Keratinocyte (primary cell): ENCODE measurements around the gene SPON1. TPM values are rescaled to one million over a fixed set of nuclear protein-coding genes. Genes with fewer than 3 reads are reported as not detected.

ENCODE experiments used
- DNase-seq: peaks from one replicate; pipeline ENCODE4 v3.0.0-alpha.2; 2011; ENCODE audit warnings: low read depth, missing footprints, low spot score
- FAIRE-seq: peaks from 2 replicates; lab custom pipeline; 2011; peaks lifted over from hg19 to GRCh38; lab: Jason Lieb, UNC
- H2AFZ ChIP-seq: 2 replicates; pipeline ENCODE4 v1.6.0; 2012; ENCODE audit warnings: low read length, control low read depth, inconsistent platforms; ENCODE audit not compliant: control insufficient read depth
- H3K27ac ChIP-seq: 2 replicates; pipeline ENCODE4 v1.5.1; 2011; ENCODE audit warnings: low read length; ENCODE audit not compliant: control insufficient read depth, insufficient read depth
- H3K27me3 ChIP-seq: 3 replicates; pipeline ENCODE4 v1.6.0; 2011; ENCODE audit warnings: low read length; ENCODE audit not compliant: control insufficient read depth, insufficient read depth; ENCODE audit errors: extremely low read depth
- H3K36me3 ChIP-seq, 2 experiments: 2 replicates in 1 of 2; 3 replicates in 1 of 2; pipeline ENCODE4 v1.5.1; 2011; ENCODE audit warnings: low read length in 2 of 2, mild to moderate bottlenecking in 1 of 2; ENCODE audit not compliant: control insufficient read depth in 2 of 2, insufficient read depth in 2 of 2; ENCODE audit errors: extremely low read depth in 1 of 2
- H3K4me1 ChIP-seq: 3 replicates; pipeline ENCODE4 v1.5.1; 2011; ENCODE audit warnings: low read length; ENCODE audit not compliant: control insufficient read depth, insufficient read depth; ENCODE audit errors: extremely low read depth
- H3K4me2 ChIP-seq: 3 replicates; pipeline ENCODE4 v1.6.0; 2011; ENCODE audit warnings: low read depth, low read length; ENCODE audit not compliant: control insufficient read depth, insufficient read depth; ENCODE audit errors: extremely low read depth
- H3K4me3 ChIP-seq, 3 experiments: fragments of 200-600 bp in 1 of 3; sonication (generic) in 1 of 3; 2 replicates in 2 of 3; 3 replicates in 1 of 3; pipeline ENCODE4 v1.5.1; 2011 to 2016; ENCODE audit warnings: low read length in 3 of 3, mild to moderate bottlenecking in 3 of 3, control low read depth in 2 of 3, inconsistent platforms in 1 of 3, low read depth in 1 of 3, mixed read lengths in 1 of 3, mixed run types in 1 of 3, moderate library complexity in 1 of 3; ENCODE audit not compliant: control insufficient read depth in 2 of 3, insufficient read depth in 2 of 3; ENCODE audit errors: extremely low read depth in 1 of 3
- H3K79me2 ChIP-seq: 2 replicates; pipeline ENCODE4 v1.6.0; 2012; ENCODE audit warnings: low read length; ENCODE audit not compliant: control insufficient read depth, insufficient read depth
- H3K9ac ChIP-seq: 3 replicates; pipeline ENCODE4 v1.6.0; 2011; ENCODE audit warnings: low read length; ENCODE audit not compliant: control insufficient read depth, insufficient read depth; ENCODE audit errors: extremely low read depth
- H3K9me1 ChIP-seq: 3 replicates; pipeline ENCODE4 v1.6.0; 2011; ENCODE audit warnings: low read length; ENCODE audit not compliant: control insufficient read depth, insufficient read depth; ENCODE audit errors: extremely low read depth
- H3K9me3 ChIP-seq: 2 replicates; pipeline ENCODE4 v1.5.1; 2012; ENCODE audit warnings: low read depth, low read length; ENCODE audit not compliant: control insufficient read depth
- H4K20me1 ChIP-seq: 3 replicates; pipeline ENCODE4 v1.6.0; 2011; ENCODE audit warnings: low read length; ENCODE audit not compliant: control insufficient read depth, insufficient read depth; ENCODE audit errors: extremely low read depth
- EZH2 ChIP-seq: IDR thresholded peaks from one replicate; pipeline ENCODE4 v1.6.1; 2012; ENCODE audit warnings: inconsistent platforms, mild to moderate bottlenecking, low read length, moderate library complexity
- dilution Hi-C: fragments of 300-500 bp; cut with MboI; formaldehyde crosslinking; loops from one replicate; pipeline ENCODE4 v1.7.0; 2020; ENCODE audit warnings: low sequenced_read_pairs; ENCODE audit not compliant: extremely low pct_ligation_motif_present
- polyA plus RNA-seq, 5 experiments: library from polyadenylated mRNA; depleted of rRNA in 3 of 5; stranded (reverse) in 3 of 5; stranded (forward) in 1 of 5; unstranded in 1 of 5; fragments of >200 nt; gene quantifications; 1 replicate in 1 of 5; 2 replicates in 3 of 5; 3 replicates in 1 of 5; pipeline versions ENCODE4 v1.2.1 to v1.2.3, GENCODE V29; 2011 to 2012; ENCODE audit warnings: missing spikeins in 2 of 5, low read depth in 1 of 5, low replicate concordance in 1 of 5
- TF ChIP-seq, protein P1 (sequence below), 3 experiments: IDR thresholded peaks in 1 of 3; conservative IDR thresholded peaks in 1 of 3; optimal IDR thresholded peaks in 1 of 3; 2 replicates in 2 of 3; 3 replicates in 1 of 3; pipeline versions ENCODE3 to v1.5.1; 2011; ENCODE audit warnings: low read length in 3 of 3, mild to moderate bottlenecking in 3 of 3, moderate library complexity in 2 of 3, control low read depth in 1 of 3, inconsistent platforms in 1 of 3; ENCODE audit not compliant: insufficient read depth in 2 of 3; ENCODE audit errors: extremely low read depth in 1 of 3

The SPON1 gene
- polyA plus RNA-seq, 1 donor (not counting 4 experiments of a cell fraction or from before 2014, with no cell fraction given) = not detected

DNA sequence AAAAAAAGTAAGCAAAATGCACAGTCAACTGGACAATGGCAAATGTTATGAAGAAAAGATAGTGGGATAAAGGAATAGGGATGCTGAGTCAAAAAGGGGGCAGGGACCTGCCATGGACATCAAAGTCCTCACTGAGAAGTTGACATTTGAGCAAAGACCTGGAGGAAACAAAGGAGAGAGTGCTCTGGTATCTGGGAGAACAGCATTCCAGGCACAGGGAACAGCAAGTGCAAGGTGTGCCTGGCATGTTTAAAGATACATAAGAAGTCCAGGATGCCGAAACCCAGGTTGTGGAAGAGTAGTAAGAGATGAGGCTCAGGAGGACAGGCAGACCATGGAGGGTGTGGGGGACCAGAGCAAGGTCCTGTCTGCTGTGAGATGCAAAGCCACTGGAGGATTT, 273.2 kb downstream of the SPON1 start:
- TF ChIP-seq EZH2 = no peak
- TF ChIP-seq, protein P1, sequence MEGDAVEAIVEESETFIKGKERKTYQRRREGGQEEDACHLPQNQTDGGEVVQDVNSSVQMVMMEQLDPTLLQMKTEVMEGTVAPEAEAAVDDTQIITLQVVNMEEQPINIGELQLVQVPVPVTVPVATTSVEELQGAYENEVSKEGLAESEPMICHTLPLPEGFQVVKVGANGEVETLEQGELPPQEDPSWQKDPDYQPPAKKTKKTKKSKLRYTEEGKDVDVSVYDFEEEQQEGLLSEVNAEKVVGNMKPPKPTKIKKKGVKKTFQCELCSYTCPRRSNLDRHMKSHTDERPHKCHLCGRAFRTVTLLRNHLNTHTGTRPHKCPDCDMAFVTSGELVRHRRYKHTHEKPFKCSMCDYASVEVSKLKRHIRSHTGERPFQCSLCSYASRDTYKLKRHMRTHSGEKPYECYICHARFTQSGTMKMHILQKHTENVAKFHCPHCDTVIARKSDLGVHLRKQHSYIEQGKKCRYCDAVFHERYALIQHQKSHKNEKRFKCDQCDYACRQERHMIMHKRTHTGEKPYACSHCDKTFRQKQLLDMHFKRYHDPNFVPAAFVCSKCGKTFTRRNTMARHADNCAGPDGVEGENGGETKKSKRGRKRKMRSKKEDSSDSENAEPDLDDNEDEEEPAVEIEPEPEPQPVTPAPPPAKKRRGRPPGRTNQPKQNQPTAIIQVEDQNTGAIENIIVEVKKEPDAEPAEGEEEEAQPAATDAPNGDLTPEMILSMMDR (optimal IDR thresholded peaks at IDR 0.05 in 1 of 3, IDR thresholded peaks at IDR 0.05 in 1 of 3, conservative IDR thresholded peaks at IDR 0.05 in 1 of 3; ENCODE audit: extremely low read depth in 1 of 3, insufficient read depth in 2 of 3, low read length in 3 of 3) = no peak
- no peak for FAIRE-seq

DNA sequence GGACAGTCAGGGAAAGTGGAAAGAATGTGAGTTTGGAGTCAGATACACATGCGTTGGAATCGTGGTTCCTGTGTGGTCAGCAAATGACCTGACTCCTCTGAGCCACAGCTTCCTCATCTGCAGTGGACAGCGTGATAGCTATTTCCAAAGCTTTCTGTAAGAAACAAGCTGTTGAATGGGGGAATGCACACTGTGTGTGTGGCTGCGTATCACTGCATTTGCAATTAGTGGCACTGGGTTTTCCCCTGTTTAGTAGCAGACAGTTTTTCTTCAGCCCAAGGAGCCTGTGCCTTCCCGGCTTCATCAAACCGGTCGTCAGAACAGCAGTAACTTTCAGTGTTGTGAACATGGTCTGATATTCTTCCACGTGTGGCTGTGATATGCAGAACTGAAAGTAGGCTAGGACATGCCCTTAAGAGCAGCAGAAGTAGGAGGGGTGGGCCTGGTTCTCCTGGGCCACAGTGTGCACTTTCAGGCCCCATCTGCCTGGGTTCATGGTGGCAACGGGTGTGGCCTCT, 275.0 kb downstream of the SPON1 start:
- H3K27me3 ChIP-seq = peaks cover 31% of the 10 kb centered on the region
- no peaks in the 10 kb centered on the region for H3K9me3 ChIP-seq
- TF ChIP-seq, protein P1 (optimal IDR thresholded peaks at IDR 0.05 in 1 of 3, IDR thresholded peaks at IDR 0.05 in 1 of 3, conservative IDR thresholded peaks at IDR 0.05 in 1 of 3; ENCODE audit: extremely low read depth in 1 of 3, insufficient read depth in 2 of 3, low read length in 3 of 3) = no peak
- DNase-seq (no peak), FAIRE-seq (no peak)
- H3K79me2 ChIP-seq = no peaks in the 10 kb centered on the region
- H3K4me2 ChIP-seq = no peak overlapping the region
- H3K27ac ChIP-seq = no peak overlapping the region
- no peaks in the 10 kb centered on the region for H4K20me1 ChIP-seq
- H3K4me1 ChIP-seq = no peaks in the 10 kb centered on the region
- dilution Hi-C loops = loop anchor here (25.0 kb wide), 2 partner anchors 275 to 475 kb away; partner anchors contain the start of gene SPON1
- no peak overlapping the region for H2AFZ ChIP-seq
- no peaks in the 10 kb centered on the region for H3K36me3 ChIP-seq
- H3K4me3 ChIP-seq = no peak overlapping the region
- H3K9ac ChIP-seq = no peak overlapping the region
- H3K9me1 ChIP-seq = no peaks in the 10 kb centered on the region

More for the DNA sequence above, 273.2 kb downstream of the SPON1 start:
- no peak for DNase-seq
- Histone ChIP-seq H4K20me1 (no peaks in the 10 kb centered on the region), H3K4me3 (no peak overlapping the region), H3K9me3 (no peaks in the 10 kb centered on the region), H3K4me2 (no peak overlapping the region), H3K4me1 (no peaks in the 10 kb centered on the region), H2AFZ (no peak overlapping the region), H3K9me1 (no peaks in the 10 kb centered on the region), H3K36me3 (no peaks in the 10 kb centered on the region), H3K27ac (no peak overlapping the region), H3K79me2 (no peaks in the 10 kb centered on the region), H3K9ac (no peak overlapping the region), H3K27me3 (peaks cover 33% of the 10 kb centered on the region)
- dilution Hi-C loops = loop anchor here (25.0 kb wide), 2 partner anchors 273 to 473 kb away; partner anchors contain the start of gene SPON1
